Suppressor macrophage treated with lipopolysaccharide for 1 hour (primary cell): ENCODE results near the gene HOXB3.
A peak's percentile ranks its signal among the peaks of the same experiment; 100 is the strongest.

ENCODE experiments used
- DNase-seq, 3 donors: peaks; one replicate each; pipeline ENCODE4 v3.0.0-alpha.2; 2020 to 2022

The HOXB3 gene

DNA sequence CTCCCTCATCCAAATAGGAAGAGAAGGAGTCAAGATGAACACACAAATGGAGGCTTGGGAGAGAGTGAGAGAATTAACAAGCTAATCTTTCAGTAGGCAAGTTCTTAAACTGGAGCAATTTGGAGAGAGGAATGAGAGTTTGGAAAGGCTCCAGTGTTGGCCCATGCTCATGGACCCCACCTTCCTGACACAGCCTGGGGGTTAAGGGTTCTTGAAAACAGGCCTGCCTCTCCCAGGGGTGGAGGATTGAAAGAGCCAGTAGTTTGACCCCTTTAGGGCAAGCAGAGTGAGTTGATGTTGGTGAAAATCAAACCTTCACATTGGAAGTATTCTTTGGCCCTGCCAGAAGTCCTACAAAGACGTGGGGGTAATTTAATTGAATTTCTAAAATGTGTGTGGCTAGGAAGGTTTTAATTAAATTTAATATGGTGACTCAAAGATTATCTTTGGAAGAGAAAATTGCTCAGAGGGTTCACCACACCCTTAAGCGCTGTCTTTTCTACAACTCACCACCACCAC is 5.8 kb downstream of the HOXB3 start:
- no peak for DNase-seq

DNA sequence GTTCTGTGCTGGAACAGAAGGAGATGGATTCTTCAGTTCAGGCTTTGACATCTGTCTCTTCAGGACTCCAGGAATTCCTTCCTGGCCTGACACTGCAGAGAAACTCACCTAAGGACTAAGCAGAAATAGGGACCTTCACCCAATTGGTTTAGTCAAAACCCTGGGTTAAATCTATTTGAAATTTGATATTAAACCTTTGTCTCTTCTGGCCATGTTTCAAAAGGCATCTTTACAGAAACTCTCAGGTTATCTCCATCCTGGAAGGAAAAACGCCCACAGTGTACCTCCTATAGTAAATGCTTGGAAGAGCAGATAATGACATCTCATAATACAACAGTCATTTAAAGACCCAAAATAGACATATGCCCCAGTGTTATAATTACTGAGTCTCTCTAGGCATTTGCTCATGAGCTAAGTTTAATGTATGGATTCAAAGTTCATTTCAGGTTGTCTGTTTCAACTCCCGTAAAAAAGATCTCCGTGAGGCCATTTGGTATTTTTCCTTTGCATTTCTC is 6.3 kb downstream of the HOXB3 start:
- DNase-seq = no peak

DNA sequence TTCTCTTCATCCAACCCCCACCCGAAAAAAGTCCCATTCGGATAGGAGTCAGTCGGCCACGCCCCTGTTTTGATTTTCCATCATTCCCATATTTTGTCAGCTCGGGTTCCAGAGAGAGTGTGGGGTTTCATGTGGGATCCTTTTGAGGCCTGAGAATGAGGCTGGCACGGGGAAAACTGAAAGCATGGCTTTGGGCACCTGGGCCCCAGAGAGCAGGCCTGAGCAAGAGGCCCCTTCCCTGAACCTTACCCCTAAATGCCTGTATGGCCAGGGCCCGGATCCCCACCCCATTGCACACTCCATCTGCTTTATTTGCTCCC is 7.3 kb downstream of the HOXB3 start:
- no peak for DNase-seq

DNA sequence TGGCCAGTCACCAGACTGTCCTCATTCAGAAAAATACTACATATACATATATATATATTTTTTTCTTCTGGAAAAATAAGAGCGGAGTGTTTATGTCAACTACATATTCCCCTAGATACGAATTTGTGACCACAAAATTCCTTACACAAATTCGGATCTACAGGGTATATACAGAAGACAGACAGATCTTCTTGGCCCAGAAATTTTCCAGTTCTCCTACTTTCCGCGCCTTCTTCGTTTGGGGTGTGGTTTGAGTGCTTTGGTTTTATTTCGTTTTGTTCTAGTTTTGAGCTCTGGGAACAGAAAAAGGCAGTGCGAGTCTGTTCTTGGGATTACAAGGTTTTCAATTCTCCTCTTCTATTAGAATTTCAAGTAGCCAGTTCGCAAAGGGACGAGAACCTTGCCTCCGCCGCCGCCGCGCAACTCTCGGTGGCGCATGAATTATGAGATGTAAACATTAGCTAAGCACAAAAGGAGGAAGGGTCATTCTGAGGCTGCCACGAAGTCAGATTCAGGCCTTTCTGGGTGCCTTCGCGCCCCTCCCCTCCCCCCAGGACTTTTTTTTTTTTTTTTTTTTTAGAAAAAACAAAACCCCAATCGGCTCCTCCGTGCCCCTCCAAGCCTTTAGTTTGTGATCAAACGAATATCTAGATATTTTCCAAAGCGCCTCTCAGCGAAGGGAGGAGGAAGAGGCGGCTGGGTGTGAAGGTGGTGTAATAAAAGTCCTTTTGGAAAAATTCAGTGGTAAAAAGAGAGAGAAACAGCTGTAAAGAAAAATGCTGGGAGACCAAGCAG is 10.1 kb downstream of the HOXB3 start:
- DNase-seq = no peak

DNA sequence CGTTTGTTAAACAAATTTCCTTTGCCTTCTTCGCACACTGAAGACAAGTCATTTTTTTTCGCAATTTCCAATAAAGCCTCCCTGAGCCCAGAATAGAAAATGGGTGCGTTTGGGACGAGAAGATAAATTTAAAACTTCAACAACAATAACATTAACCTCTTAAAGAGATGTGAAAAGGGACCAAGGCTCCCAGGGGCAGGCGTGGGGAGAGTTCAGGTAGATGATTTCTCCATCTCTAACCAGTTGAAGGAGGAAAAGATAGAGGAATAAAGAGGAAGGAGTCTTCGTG is 10.6 kb downstream of the HOXB3 start:
- no peak for DNase-seq

DNA sequence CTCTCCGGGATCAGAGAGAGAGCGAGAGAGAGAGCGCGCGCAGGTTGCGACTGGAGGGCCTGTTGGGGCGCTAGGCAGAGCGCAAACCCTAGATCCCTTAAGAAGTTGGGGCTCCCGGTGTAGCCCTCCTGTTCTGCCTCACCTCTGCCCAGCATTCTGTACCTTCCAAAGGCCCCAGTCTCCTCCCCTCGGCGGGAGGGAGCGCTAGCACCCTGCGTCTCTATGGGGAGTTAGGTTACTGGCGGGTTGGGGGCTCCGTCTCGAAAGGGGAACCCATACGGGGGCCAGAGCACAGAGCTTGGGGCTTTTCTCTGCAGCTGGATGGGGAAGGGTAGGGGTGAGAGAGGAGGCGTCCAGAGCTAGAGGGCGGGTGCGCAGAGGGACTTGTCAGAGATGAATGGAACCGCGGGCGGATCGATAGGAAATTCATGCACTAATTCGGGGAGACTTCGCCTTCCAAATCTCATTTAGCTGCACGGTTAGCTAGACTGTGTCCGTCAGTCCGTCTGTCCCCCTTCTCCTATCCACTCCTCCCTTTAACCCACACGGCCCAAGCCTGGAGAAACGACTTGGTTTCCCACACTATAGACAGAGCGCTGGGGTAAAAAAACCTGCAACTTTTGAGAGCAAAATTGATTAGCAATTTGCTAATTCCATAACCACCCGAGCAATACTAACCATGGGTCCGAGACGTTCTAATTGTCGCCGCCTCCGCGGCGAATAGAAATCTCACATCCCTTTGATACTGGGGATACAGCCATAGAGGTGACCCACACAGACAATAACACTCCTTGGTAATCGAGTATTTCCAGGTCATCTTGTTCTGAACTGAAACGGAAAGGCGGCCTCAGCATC is 11.2 kb downstream of the HOXB3 start:
- no peak for DNase-seq

DNA sequence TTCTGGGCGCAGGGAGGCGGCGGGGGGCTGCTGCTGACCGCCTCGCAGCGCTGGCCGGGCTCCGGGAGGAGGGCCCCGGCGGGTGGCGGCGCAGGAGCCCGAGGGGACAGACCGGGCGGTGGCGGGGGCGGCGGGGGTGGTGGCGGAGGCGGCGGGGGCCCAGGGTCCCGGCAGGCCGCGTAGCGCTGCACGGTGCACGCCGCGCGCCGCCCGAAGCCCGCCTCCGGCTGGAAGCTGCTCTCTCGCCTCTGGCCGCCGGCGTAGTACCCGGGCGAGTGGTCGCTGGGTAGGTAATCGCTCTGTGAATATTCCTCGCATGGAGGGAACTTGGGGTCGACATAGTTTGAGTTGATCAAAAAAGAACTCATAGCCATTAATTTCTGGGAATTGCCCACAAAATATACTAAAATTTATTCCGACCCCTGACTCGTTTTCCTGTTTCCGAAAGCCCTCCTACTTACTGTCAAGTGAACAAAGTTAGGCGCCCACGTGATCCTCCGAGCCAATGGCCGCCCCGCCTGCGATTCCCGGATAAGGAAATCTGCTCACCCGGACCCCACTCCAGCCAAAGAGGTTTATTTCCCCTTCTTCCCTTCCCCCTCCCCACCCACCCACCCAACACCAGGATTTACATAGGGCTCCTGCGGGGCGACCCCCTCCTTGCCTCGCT is 12.0 kb downstream of the HOXB3 start, which contains the start of gene HOXB4:
TSS of gene HOXB4 (minus strand) at position 405 of the 670 bp plus-strand sequence. CDS start at position 374, 31 bp downstream.
- peak; percentile 66 to 82 (median 70) for DNase-seq

DNA sequence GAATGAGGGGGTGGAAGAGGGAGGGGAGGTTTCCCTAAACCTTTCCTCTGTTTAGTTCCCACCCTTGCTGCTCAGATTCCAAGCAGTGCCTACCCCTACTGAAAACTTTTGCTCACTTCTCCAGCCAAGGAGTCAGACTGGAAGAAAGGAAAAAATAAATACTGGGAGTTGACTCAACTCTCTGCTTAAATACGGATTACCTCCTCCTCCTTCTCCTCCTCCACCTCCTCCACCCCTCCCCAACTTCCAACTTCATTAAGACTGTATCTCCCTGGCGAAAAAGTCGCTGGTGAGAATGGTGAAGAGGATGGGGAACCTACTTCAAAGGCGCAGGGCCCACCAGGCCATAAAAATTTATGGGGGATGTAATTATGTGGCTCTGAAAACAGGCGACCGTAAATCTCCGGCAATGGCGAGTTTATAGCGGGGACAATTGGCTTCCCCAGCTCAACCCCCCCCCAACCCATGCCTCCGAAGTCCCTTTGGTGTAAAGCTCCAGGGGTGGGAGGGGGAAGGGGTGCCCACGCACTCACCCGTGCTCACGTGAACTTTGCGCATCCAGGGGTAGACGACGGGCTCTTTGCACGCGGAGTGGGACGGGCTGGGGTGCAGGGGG is 12.6 kb downstream of the HOXB3 start:
- DNase-seq = no peak

DNA sequence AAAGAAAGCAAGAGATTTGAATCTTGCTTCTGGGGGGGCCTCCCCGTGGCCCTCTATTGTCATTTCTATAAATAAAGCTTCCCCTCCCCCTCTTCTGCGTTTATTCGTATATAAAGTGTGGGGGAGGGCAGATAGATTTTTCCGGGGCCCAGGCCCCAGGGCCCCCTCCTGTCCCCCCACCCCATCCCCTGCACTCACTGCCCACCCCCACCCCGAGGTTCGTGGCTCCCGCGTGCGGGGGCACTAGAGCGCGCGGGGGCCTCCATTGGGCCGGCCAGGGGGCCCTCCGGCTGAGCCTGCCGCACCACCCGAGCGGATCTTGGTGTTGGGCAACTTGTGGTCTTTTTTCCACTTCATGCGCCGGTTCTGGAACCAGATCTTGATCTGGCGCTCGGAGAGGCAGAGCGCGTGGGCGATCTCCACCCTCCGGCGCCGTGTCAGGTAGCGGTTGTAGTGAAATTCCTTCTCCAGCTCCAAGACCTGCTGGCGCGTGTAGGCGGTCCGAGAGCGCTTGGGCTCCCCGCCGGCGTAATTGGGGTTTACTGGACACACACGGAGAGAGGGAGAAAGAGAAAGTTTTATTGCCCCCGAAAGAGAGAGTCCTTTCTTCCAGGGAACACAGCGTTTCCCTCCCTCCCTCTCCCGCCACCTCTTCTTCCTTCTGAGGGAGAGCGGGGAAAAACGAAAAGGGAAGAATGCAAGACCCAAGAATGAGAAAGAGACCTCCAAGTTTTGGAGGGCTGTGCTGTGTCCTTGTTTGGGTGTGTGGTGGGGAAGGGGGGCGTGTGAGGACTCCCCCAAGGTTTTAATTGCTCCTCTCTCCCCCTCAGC is 13.3 kb downstream of the HOXB3 start:
- no peak for DNase-seq

DNA sequence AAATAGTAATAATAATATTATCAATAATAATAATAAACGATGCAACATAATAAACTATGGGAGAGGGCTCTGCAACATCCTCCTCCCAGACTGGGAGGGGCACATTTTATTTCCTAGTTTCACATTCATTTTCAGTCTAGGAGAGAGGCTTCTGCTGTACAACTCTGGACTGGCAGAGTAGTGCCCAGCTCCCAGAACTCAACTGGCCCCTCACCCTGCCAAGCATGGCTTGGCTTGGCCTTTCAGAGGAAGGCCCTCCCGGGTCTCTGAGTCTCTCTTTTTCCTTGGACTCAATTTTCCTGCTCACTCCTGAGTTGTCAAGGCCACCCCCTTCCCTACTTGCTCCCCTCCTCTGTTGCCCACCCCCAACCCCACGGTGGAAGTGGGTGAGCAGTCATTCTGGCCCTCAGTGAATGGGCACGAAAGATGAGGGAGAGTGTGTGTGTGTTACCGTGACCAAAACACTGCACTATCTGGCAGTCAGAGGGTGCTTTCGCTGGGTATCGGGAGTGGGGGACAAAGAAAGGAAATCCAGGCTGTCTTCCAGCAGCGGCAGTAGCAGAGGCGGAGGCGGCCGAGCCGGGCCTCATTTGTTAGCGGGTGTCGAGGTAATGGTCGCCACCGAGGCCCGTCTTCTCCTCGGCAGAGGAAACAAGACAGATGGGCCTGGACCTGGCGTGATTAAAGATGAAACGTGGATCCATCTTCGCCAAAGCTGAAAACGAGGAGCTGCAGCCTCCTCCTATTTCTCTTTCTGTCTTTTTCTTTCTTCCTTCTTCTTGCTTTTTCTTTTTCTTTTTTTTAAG is 14.2 kb downstream of the HOXB3 start:
- DNase-seq = no peak

DNA sequence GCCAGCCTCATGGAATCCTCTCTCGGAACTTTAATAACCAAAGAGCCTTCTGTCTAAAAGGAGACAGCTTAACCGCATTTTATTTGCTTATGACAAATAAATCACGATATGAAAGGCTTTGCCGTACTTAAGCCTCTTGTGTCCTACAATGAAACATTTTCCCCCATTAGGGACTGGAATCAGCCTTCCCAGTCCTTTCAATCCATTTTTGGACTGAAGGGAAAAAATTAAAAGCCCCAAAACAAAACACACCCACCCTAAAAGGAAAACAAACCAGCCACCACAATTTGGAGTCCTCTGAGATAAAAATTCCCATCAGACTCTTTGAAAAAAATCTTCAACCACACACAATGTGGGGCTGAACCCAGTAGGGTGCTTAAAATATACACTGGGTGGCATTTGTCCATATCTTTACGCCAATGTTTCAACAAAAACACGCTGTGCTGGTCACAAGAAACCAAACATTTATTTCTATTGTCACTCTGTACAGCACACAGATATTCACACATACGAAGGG is 14.9 kb downstream of the HOXB3 start:
- DNase-seq = no peak

DNA sequence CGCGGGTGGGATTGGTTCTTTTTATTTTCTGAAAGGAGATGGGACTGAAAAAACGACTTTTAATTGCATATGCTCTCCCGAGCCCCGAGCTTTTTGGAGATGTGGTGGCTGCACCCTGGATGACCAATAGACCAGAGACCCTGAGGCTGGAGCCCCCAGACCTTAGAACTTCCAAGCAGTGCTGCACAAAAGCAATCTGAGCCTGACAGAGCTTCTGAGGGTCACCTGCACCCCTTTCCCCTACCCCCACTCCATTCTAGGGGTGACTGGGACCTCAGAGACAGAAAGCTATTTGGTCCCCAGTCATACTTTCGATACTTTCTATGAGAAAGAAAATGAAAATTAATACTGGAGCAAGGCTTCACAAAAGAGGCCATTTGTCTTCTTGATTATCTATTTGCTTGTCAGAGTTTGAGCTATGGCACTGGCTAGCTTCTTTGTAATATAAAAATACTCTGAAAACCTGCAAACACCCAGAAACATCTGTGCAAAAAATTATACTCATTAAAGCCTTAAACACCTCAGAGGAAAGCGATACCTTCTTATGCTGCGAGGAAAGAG is 15.5 kb downstream of the HOXB3 start:
- DNase-seq = no peak

DNA sequence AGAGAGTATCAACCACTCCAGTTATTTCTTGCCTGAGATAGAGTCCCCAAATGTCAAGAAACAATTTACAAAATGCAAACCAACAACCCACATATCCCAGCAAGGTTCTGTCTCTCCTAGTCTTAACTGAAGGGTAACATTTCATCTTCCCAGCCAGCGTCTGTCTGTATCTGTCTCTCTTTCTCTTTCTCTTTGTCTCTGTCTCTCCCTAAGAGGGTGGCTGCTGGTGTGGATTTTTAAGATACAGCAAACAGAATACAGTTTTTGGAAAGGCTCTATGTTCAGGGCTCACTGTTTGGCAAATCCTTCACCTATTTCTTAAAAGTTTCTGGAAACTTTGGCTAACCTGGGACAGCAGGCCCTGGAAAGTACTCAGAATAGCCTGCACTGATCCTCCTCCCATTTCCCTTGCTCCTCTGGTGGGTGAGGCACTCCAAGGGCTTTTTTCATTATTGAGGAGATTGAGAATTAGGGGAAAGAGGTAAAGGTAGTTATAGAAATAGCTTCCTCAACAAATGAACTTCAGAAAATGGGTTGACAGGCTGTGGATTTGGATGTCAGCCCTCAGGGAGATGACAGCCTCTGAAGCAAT is 18.1 kb downstream of the HOXB3 start:
- DNase-seq = no peak

DNA sequence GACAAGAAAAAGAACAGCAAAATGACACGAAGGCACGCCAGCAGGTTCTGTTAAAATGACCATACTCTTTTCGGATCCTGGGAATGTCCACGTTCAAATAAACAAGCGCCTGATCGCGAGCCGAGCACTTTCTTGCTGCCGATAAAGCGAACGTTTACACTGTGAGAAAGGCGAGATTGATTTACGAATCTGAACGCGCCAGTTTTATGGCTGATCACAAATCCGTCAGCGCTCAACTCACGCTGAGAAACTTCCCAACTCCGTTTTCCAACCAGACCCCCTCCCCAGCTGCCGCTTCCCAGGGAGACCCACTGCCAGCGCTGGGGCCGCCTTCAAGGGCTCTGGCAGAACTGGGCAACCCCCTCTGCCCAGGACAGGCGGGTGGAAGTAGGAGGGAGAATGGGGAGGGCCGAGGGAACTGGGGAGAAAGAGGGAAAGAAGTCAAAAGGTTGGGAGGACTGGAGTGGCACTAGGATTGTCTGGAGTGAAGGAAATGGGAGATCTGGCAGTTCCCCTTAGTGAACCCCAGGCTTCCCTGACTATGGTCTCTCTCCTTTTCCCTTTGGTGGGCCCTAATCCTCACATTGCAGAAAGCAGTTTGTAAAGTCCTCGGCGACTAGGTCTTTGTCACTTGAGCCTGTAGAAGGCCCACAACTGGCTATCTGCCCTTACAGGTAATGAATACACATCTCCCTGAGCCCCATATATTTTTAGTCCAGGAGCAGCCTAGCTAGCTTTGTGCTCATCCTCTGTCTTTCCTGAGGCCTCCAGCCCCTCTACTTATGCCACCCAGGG is 18.8 kb downstream of the HOXB3 start:
- DNase-seq = no peak

DNA sequence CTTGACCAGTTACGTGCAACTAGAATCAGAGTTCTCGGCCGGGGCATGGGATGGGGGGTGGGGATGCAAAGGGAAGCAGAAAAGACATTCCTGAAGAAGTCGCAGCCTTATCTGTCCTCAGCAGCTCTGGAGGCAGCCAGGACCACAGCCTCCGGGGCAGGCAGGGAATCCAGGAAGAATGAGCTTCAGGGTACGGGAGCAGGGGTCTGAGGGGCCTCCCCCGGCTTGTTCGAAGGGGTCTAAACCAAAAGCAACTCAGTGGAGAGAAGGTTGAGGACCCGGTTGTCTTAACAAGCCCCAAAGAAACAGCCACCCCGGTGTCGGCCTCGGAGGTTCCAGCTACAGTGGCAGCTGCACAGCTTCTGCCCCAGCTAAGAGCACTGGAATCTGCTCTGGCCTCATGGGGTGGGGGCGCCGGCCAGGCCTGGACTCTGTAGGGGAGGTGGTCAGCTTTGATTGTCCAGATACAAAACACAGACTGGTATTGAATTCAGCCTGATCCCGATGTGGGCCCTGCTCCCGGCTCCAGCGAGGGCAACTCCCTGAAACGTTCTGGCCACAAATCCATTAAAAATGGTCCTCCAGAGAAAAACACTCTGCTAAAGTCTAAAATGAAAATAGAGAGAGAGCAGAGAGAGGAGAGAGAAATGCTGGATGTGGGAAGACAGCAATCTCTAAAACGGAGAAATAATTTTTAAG is 19.6 kb downstream of the HOXB3 start:
- no peak for DNase-seq

DNA sequence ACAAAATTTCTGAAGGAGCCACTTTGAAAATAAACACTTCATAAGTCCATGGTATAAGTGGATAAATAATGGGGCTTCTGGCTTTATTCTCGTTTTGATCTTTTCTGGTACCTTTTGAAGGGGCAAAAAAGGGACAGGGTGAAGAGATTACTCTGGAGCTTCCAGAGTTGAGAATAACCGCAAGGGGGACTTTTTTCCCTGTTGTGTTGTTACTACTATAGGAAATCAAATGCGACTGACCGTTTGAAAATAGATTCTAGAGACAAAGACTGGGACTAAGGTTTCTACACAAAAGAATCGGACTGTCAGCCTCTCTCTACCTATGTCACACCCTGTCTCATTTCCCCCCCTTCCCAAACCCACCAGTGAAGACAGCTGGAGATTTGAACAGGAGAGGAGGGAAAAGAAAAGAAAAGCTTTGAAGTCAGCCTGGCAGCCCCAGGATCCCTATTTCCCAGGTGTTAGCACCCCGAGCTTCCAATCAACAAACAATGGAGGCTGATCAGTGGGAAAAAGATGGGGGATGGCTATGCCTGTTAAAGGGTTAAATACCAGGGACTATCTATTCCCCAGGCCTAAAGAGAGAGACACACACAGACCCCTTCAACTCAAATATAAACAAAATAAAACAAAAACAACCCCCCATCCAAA is 20.2 kb downstream of the HOXB3 start:
- DNase-seq = no peak

DNA sequence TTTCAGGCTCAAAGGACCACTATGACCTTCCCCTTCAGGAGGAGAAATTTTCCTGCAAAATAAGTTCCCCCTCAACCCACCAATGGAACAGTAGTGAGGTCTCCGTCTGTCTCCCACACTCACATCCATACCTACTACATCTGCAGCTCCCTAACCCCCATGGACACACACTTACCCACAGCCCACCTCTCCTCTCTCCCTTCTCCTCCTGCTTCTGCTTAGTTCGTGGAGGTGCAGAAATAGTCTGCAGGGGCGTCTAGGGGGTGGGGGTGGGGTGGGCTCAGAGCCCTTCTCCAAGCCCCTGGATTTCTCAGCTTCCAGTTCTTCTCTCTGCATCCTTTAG is 20.8 kb downstream of the HOXB3 start:
- no peak for DNase-seq
